ENCODE data around the gene CTIF. TPM values are rescaled to one million over a fixed set of nuclear protein-coding genes. Genes with fewer than 3 reads are reported as not detected.

Gene CTIF
- total RNA-seq, 2 experiments from 2014 or later: 0.06 to 0.38 TPM

GRCh38 chr18:48745293-48745692 lies 206.5 kb downstream of the CTIF start:
- H3K4me2 ChIP-seq (ENCODE audit: low read length): no peak overlapping the region
- BruUV-seq (replicated peaks): no TSS peak
- POLR2A ChIA-PET: no interaction called here

DNA sequence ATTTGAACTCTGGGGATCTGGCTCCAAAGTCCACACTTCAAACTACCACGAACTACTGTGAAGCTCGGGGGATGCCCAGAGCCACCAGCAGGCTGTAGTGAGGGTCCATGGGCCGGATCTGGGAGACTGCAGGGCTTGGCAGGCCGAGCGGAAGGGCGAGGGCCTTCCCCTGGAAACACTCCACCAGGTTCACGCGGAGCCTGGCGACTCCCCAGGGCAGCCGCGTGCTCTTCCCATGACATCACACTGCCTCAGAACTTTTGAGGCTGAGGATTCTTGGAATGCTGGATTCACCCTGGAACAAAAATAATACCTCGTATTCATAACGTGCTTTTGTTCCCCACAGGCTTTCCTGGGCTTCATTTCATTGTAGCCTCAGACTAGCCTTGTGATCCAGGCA lies 210.9 kb downstream of the CTIF start:
- Histone ChIP-seq H3K4me1 (ENCODE audit: insufficient read depth, low read length, poor library complexity, severe bottlenecking) (no peaks in the 10 kb centered on the region), H3K79me2 (ENCODE audit: insufficient read depth, low read depth, low read length) (no peaks in the 10 kb centered on the region), H3K36me3 (ENCODE audit: insufficient read depth, low read length) (no peaks in the 10 kb centered on the region), H3K4me2 (ENCODE audit: low read length) (no peak overlapping the region), H3K4me3 (ENCODE audit: low read depth, low read length, poor library complexity, severe bottlenecking) (no peak overlapping the region), H3K9me2 (ENCODE audit: insufficient read depth, low read length) (no peaks in the 10 kb centered on the region), H3K9me3 (ENCODE audit: low read length) (no peaks in the 10 kb centered on the region), H4K20me1 (ENCODE audit: insufficient read depth, low read length) (no peaks in the 10 kb centered on the region), H2AFZ (ENCODE audit: low read length) (no peak overlapping the region), H3K27ac (ENCODE audit: low read depth, low read length, poor library complexity, severe bottlenecking) (no peak overlapping the region)
- no TSS peak for BruUV-seq (replicated peaks)
- intact Hi-C loops (cut with micrococcal nuclease; ENCODE audit: unreplicated experiment): loop anchor here (10.0 kb wide), 1 partner anchor 275 kb away; no protein-coding TSS in a partner anchor
- DNase-seq (ENCODE audit: low spot score): no peak
- ChIA-PET CTCF (ENCODE audit: unreplicated experiment) (no interaction called here), POLR2A (no interaction called here)
- TF ChIP-seq, protein P1, sequence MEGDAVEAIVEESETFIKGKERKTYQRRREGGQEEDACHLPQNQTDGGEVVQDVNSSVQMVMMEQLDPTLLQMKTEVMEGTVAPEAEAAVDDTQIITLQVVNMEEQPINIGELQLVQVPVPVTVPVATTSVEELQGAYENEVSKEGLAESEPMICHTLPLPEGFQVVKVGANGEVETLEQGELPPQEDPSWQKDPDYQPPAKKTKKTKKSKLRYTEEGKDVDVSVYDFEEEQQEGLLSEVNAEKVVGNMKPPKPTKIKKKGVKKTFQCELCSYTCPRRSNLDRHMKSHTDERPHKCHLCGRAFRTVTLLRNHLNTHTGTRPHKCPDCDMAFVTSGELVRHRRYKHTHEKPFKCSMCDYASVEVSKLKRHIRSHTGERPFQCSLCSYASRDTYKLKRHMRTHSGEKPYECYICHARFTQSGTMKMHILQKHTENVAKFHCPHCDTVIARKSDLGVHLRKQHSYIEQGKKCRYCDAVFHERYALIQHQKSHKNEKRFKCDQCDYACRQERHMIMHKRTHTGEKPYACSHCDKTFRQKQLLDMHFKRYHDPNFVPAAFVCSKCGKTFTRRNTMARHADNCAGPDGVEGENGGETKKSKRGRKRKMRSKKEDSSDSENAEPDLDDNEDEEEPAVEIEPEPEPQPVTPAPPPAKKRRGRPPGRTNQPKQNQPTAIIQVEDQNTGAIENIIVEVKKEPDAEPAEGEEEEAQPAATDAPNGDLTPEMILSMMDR (conservative IDR thresholded peaks at IDR 0.05; ENCODE audit: low read length): no peak
- no peak for TF ChIP-seq EZH2phosphoT487 (IDR thresholded peaks at IDR 0.05; ENCODE audit: borderline replicate concordance, low read depth, low read length)

More at GRCh38 chr18:48745293-48745692, 206.5 kb downstream of the CTIF start:
- Histone ChIP-seq H3K4me3 (ENCODE audit: low read depth, low read length, poor library complexity, severe bottlenecking) (no peak overlapping the region), H2AFZ (ENCODE audit: low read length) (no peak overlapping the region), H3K36me3 (ENCODE audit: insufficient read depth, low read length) (no peaks in the 10 kb centered on the region), H3K79me2 (ENCODE audit: insufficient read depth, low read depth, low read length) (no peaks in the 10 kb centered on the region), H3K4me1 (ENCODE audit: insufficient read depth, low read length, poor library complexity, severe bottlenecking) (no peaks in the 10 kb centered on the region), H3K9me3 (ENCODE audit: low read length) (no peaks in the 10 kb centered on the region), H3K27ac (ENCODE audit: low read depth, low read length, poor library complexity, severe bottlenecking) (no peak overlapping the region), H4K20me1 (ENCODE audit: insufficient read depth, low read length) (no peaks in the 10 kb centered on the region), H3K9me2 (ENCODE audit: insufficient read depth, low read length) (no peaks in the 10 kb centered on the region)
- intact Hi-C loops (cut with micrococcal nuclease; ENCODE audit: unreplicated experiment): no loop called here
- CTCF ChIA-PET (ENCODE audit: unreplicated experiment): no interaction called here
- no peak for DNase-seq (ENCODE audit: low spot score)
- no peak for TF ChIP-seq EZH2phosphoT487 (IDR thresholded peaks at IDR 0.05; ENCODE audit: borderline replicate concordance, low read depth, low read length)
- TF ChIP-seq, protein P1 (conservative IDR thresholded peaks at IDR 0.05; ENCODE audit: low read length): no peak

DNA sequence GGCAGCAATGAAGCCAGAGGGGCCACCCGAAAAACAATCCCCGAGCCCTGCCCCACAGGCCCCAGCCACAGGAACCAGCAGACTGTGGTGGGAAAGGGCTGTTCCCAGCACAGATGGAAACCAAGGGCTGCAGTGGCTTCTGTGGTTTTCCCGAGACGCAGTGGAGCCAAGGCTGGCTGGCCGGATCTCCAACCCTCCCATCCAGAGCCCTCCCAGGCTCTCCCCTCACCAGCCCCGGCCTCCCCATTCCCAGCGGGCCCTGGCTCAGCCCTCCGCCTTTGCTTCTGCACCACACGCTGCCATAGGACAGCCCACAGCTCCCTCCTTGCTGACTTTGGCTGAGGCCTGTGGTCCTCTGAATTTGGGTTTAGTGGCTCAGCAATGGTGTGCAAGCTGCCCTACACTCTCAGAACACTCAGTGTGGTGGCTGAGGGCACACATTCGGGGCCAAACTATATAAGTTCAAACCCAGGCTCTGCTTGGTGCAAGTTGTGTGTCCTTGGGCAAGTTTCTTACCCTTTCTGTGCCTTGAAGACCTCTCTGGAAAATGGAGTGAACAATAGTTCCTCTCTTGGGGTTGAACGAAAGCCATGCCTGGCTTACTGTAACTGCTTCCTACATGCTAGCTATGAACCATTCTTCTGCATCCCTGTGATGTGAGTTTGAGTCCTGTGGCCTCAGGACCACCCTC lies 211.8 kb downstream of the CTIF start:
- intact Hi-C loops (cut with micrococcal nuclease; ENCODE audit: unreplicated experiment): loop anchor here (10.0 kb wide), 1 partner anchor 276 kb away; no protein-coding TSS in a partner anchor
- ChIA-PET CTCF (ENCODE audit: unreplicated experiment) (no interaction called here), POLR2A (no interaction called here)
- Histone ChIP-seq H3K9me2 (ENCODE audit: insufficient read depth, low read length) (no peaks in the 10 kb centered on the region), H3K9me3 (ENCODE audit: low read length) (no peaks in the 10 kb centered on the region), H4K20me1 (ENCODE audit: insufficient read depth, low read length) (no peaks in the 10 kb centered on the region), H3K79me2 (ENCODE audit: insufficient read depth, low read depth, low read length) (no peaks in the 10 kb centered on the region), H3K4me3 (ENCODE audit: low read depth, low read length, poor library complexity, severe bottlenecking) (no peak overlapping the region), H2AFZ (ENCODE audit: low read length) (no peak overlapping the region), H3K4me1 (ENCODE audit: insufficient read depth, low read length, poor library complexity, severe bottlenecking) (no peaks in the 10 kb centered on the region), H3K27ac (ENCODE audit: low read depth, low read length, poor library complexity, severe bottlenecking) (no peak overlapping the region), H3K4me2 (ENCODE audit: low read length) (no peak overlapping the region), H3K36me3 (ENCODE audit: insufficient read depth, low read length) (no peaks in the 10 kb centered on the region)
- no TSS peak for BruUV-seq (replicated peaks)
- TF ChIP-seq EZH2phosphoT487 (IDR thresholded peaks at IDR 0.05; ENCODE audit: borderline replicate concordance, low read depth, low read length): no peak
- TF ChIP-seq, protein P1 (conservative IDR thresholded peaks at IDR 0.05; ENCODE audit: low read length): no peak
- DNase-seq (ENCODE audit: low spot score): no peak

Data from OCI-LY7 (cell line).